HS-5 (cell line): Measurements from ENCODE around the gene STARD3.

Experiments
- DNase-seq: peaks from one replicate; pipeline ENCODE4 v3.0.0-alpha.2; 2012; ENCODE audit warnings: low read depth

Gene STARD3

DNA sequence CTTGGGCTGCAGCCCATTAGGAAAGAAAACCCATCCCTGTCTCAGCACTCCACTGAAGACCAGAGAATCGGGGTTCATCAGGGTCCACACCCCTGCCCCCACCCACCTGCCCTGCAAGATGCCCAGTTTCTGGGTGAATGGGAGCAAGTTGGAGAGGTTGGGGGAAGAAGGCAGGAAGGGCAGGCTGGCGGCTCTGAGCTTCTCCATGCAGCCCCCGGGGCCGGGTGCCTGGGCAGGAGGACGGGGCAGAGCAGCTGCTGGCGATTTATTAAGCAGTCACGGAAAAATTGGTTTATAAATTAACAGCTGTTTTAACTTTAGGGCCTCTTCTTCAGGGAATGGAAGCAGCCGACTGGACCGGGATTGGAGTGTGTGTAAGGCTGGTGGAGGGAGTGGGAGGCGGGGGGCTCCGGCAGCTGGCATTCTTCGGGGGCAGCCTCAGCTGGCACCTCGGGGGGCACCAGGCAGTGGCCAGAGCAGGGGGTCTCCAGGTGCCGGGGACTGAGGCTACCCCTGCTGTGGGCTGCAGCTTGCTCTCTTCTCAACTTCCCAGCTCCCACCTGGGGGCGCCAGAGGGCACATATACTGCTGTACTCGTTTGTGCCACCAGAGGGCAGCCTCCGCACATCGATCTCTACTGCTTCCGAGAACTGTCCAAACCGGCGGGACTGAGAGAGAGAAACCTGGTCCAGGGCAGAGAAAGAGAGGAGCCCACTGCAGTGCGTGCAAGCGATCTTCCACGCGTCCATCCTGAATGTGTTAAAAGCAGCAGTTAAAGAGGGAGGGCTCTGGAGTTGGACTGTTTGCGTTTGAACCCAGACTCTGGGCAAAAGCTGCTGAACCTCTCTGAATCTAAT is 15.2 kb upstream of the STARD3 start:
- DNase-seq: peak; percentile 68

DNA sequence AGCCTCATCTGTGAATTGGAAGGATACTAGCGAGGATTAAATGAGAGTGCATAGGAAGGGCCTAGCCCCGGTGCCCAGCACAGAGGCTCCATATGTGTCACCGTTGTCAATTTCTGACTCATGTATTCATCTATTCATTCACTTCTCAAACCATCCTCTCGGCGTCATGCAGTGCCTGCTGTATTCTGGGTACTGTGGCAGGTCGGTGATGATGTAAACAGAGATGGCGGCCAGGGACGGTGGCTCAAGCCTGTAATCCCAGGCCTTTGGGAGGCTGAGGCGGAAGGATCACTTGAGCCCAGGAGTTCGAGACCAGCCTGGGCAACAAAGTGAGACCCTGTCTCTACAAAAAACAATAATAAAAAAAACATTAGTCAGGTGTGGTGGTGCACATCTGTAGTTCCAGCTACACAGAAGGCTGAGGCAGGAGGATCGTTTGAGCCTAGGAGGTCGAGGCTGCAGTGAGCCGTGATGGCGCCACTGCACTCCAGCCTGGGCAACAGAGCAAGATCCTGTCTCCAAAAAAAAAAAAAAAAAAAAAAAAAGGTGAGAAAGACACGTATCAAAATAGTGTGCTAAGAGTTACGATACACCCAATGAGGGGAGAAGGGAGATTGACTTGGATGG is 14.5 kb upstream of the STARD3 start:
- no peak for DNase-seq

DNA sequence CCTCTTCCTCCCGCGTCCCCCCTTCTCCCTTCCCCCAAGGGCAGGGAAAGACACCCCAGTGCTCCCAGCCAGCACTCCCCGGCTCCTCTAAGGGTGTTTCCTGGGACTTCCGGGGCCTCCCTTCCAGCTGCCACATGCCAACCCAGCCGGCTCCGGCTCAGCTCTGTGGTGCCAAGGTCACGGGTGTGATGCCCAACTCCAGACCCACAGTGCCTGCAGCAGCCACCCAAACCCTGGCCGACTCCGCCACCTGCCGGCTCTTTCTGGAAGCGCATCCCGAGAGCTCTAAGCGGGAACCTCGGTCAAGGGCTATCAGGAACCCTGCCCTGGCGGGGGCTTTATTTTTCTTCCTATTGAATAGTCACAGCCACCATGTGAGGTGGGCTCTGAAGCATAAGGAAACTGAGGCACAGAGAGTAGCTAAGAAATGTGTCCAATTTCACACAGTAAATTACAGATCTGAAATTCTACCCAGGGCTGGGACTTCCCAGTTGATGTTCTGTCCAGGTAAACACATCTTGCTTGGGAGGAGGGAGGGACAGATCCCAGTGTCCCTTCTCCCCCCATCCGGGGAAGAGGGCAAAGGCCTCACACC is 13.5 kb upstream of the STARD3 start:
- peak; percentile 33 for DNase-seq

DNA sequence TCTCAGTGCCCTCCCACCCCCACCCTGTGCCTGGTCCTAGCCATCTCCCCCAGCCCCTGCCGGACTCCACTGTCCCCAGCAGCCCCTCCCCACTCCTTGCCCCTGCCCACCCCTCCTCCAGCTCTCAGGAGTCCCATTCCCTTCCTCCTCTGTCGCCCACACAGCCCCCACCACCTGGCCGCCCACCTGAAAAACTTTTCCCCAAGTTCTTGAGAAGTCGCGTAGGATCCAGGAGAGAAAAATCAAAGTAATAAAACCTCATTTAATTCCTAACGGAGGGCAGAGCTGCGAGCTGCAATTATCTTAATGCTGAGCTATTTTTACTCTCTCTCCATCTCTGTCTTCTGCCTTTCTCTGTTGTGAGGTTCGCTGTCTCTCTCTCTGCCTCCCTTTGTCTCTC is 12.6 kb upstream of the STARD3 start:
- DNase-seq: no peak

DNA sequence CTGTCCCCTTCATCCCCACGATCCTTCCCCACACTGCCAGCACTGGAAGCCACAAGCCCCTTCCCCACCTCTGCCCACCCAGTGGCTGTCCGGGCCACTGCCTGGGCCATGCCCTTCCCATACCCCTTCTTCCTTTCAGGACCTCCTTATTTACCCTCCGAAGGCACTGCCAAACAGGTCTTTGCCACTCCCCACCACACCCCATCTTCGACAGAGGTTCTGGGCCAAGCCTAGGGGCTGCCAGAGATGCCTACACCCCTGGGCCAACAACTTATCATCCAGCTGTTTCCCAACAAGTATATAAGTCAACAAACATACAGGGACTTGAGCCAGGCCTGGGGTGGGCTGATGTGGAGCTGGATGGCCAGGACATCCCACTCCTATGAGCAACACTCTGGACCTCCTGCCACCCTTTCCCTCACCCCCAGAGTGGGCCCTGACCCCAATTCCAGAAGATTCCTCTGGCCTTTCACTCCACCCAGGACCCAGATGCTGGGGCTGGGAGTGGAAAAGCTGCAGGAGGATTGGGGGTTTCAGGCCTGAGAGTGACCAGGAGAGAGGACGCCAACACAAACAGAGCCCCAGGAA is 11.7 kb upstream of the STARD3 start:
- DNase-seq: no peak

DNA sequence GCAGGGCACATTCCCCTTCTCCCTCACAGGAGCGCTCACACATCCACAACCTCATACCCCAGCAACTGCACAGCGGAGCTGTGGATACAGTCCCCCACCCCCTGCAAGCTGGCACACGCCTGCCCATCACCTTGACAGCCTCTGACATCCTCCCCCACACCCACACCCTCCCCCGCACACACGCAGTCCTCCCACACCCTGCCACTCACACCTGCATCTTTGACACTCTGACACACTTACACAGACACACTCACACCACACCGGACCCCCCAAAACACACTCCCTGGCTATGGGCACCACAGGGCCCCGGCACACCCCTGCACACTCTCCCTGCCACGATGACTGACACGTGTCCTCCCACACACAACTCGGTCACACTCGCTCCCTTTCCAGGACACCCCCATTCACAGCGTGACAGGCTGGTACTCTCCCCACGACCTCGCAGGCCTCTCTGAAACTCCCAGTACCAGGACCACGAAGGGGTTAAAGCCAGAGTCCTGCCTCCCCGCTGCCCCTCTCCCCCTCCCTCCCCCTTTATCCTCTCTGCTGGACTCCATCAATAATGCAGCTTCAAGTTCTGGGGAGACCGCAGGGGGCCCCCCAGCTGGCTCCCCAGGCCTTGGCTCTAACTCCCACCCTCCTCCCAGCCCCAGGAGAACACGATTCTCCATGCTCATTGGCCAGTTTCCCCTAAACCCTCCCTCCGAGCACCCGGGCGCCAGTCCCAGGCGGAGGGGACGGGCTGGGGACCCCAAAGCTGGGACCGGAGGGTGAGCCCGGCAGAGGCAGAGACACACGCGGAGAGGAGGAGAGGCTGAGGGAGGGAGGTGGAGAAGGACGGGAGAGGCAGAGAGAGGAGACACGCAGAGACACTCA is 10.5 kb upstream of the STARD3 start, which contains the start of gene PPP1R1B:
TSS of gene PPP1R1B (plus strand) at position 782 of the 876 bp plus-strand sequence. CDS start 441 bp downstream, outside the sequence.
- no peak for DNase-seq

DNA sequence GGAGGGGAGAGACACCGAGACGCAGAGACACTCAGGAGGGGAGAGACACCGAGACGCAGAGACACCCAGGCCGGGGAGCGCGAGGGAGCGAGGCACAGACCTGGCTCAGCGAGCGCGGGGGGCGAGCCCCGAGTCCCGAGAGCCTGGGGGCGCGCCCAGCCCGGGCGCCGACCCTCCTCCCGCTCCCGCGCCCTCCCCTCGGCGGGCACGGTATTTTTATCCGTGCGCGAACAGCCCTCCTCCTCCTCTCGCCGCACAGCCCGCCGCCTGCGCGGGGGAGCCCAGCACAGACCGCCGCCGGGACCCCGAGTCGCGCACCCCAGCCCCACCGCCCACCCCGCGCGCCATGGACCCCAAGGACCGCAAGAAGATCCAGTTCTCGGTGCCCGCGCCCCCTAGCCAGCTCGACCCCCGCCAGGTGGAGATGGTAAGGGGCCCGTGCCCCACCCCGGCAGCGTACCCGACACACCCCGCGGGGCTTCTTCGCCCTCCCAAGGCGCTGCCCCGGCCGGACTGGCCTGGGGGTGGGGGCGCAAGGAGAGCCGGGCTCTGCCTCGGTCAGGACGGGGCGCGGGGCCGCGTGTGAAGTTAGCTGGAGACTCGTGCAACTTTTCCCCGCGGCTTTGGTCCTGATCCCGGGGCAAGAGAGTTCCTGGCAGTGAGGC is 9.8 kb upstream of the STARD3 start:
- DNase-seq: no peak

DNA sequence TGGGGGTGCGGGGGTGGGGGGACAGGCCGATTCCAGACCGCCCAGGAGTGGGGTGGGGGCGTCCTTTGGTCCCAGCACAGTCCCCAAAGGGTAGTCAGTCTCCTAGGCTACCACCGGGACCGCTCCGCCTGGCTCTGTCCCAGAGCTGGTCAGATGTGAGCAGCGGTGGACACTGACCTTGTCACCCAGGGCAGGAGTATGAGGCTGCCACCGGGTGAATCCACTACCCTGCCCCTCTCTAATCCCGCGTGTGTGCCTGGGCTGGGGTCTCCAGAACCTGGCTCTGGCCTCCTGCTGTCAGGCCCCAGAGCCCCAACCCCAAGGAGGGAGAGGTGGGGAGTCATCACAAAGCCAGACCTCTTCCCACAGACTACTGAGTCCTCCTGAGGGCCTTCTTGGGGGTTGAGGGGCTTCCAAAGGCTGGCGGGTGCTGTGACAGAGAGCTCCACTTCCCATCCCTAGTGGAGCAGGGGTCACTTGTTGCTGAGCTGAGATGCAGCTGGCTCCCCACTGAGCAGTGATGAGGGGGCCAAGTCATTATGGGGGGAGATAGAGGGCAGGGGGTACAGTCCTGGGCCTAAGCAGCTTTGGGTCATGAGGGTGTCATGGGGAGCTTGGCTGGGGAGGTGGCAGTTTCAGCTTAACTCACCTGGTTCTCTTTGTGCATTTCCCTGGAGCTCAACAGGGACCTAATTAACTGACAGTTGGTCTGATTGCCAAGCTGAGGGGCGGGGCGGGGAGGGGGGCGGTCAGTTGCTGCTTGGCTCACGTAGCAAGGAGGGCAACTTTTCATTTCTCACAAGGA is 9.0 kb upstream of the STARD3 start:
- DNase-seq: no peak

DNA sequence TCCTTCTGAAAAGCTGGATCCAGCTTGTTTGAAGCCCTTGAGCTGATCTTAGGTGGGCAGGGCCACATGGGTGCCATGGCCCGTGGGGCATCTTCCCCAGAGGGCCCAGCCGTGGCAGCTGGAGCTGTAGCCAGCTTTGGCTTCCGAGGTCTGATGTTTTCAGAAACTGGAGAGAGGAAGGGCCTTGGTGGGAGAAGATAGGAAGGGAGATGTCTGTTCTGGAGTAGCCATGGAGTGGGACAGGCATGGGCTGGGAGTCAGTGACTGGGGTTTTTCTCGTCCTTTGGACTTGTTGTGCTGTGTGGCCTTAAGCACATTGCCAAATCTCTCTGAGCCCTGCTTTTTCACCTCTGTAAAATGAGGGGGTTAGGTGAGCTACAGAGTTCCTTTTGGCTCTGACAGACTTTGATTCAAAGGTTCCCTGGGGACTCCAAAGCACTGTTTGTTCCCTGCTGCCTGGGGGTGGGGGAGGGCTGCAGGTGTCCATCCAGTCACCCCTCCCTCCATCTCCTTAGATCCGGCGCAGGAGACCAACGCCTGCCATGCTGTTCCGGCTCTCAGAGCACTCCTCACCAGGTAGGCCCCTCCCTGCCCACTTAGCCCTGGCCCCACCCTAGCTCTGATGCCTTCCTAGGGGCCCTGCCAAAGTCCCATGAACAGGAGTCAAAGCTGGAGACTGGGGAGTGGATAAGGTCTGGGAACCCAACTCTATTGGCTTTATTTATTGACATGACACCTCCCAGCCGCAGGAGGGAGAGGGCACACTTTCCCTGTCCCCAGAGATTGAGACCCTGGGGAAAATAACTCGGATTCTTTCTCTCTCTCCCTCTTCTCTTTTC is 8.1 kb upstream of the STARD3 start:
- DNase-seq: no peak

DNA sequence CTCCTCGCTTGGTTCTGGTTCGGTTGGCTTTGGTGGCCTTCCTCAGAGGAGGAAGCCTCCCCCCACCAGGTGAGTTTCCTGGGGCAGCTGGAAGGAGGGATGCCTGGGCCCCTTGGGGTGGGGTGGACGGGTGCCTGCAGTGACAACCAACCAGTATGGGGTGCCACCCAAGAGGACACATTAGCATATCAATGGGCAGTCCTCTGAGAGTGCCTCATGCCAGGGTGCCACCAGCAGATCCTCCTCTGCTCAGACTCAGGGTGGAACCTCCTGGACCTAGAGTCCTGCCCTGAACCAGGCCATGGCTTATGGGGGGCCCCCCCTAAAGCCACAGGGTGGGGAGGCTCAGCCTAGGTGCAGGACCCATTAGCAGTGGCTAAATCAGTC is 7.5 kb upstream of the STARD3 start:
- no peak for DNase-seq

DNA sequence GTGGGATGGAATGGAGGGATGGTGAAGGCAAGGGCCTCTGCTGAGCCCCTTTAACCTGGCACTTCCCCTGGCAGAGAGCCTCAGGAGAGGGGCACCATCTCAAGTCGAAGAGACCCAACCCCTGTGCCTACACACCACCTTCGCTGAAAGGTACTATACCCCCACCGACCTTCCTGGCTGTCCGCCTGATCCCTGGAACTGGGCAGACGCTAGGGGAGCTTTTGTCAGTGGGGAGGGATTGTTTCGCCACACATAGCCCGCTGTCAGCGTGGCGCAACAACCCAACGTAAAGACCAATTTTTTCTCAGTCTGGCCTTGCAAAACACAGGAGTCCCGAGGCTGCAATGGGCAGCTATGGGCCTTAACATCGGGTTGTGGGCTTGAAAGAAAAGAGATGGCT is 7.0 kb upstream of the STARD3 start:
- DNase-seq: no peak

DNA sequence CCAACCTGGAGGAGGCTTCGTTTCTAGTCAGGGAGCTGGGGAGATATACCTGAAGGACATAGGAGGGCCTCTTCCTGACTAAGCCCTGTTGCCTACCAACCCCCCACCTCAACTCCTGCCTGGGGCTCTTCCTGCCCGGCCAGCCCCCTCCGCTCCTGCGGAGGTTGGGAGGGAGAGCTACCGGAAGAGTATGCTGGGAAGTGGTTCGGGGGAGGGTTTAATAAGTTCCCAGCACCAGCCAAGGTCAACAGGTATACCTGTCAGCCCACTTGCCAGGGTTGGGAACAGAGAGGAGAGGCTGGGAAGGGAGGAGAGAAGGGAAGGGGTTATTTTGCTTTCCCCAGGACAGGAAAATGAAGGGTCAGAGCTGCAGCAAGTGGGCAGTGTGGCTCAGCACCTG is 5.5 kb upstream of the STARD3 start:
- DNase-seq: no peak

DNA sequence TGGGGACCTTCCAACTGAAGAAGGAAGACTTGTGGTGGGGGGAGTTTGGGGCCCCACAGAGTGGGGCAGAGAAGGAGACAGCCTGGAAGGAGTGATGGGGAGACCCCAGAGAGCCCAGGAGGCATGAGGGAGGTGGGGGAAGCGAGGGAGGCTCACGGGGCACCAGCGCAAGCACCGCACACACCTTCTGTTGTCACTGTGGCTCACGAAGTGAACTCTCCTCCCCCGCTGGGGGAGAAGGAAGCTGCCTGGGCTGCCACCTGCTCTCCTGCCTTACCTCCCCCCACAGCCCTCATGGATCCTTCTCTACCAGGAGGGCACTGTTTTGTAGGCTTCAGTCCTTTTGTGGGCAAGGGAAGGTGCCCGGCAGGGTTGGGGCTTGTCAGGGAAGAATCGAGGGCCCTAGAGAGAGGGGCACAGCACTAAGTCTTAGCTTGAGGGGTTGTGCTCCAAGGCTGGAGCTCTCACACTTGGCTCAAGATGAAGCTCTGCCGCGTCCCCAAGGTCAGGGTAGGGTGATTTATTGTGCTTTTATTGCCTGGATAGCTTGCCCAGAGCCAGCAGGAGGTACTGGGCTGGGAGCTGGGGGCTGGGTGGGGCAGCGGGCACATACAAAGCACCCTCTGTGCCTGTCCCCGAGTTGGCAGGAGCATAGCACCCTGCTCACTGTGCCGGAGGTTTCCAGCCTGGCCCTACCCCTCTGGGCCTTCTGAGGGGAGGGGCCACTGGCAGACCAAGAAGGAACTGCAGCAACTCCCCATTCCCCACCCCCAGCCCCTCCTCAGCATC is 4.6 kb upstream of the STARD3 start:
- no peak for DNase-seq

DNA sequence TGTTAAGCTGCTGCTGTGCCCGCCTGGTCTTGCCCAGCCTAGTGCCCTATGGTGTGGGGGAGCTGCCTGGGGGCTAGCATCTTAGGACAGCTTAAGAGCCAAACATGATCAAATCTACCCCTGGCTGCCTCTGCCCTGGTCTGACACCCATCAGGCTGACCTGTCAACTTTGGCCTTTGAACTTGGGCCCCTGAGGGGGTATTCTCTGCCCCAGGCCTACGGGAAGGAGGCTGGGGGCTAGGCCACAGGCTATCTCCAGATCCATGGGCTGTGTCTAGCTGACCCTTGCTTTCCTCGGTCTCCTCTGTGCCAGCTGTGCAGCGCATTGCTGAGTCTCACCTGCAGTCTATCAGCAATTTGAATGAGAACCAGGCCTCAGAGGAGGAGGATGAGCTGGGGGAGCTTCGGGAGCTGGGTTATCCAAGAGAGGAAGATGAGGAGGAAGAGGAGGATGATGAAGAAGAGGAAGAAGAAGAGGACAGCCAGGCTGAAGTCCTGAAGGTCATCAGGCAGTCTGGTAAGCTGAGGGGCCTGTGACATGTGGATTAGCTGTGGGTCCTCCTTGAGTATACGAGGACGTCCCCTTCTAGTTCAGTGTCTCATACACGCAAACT is 3.3 kb upstream of the STARD3 start:
- DNase-seq: no peak

DNA sequence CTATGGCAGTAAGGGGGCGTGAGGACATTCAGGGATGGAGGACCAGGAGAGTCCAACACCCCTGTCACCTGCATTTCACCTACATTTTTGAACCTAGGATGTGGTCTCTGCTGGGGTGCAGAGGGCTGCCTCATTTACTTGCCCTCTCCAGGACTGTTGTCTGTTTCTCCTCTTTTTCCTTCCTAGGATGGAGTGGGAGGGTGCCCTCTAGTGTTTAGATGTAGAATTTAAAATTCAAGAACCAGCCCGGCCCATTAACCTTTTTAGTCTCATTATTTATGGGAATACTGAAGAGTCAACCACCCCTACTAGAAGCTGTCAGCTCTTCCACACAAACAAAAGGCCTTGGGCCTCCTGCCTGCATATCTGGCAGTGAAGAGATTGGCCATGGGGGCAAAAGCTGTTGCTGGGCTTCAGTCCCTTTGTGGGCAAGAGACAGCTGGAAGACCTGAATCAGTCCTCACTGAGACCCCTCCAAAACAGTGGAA is 2.5 kb upstream of the STARD3 start:
- DNase-seq: no peak

DNA sequence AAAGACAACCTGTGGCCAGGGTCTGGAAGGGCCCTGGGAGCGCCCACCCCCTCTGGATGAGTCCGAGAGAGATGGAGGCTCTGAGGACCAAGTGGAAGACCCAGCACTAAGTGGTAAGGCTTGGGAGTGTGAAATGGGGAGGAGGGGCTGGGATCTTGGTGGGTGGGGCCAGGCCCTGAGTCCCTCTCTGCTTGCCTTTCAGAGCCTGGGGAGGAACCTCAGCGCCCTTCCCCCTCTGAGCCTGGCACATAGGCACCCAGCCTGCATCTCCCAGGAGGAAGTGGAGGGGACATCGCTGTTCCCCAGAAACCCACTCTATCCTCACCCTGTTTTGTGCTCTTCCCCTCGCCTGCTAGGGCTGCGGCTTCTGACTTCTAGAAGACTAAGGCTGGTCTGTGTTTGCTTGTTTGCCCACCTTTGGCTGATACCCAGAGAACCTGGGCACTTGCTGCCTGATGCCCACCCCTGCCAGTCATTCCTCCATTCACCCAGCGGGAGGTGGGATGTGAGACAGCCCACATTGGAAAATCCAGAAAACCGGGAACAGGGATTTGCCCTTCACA is 1.2 kb upstream of the STARD3 start:
- no peak for DNase-seq

DNA sequence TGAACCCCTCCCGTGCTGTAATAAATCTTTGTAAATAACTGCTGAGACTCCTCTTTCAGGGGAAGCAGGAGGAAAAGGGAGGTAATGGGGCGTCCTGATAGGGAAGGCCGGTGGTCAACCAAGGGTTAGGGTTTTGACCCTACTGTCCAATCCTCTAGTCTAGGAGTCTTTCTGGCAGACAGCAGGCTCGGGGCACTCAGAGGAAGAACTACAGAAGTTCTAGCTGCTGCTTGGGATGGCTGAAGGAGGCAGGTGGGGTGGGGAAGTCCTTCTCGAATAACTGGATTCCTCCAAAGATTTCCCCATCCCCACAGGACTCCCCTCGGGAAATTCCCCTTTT is 387 bp upstream of the STARD3 start:
- DNase-seq: no peak

DNA sequence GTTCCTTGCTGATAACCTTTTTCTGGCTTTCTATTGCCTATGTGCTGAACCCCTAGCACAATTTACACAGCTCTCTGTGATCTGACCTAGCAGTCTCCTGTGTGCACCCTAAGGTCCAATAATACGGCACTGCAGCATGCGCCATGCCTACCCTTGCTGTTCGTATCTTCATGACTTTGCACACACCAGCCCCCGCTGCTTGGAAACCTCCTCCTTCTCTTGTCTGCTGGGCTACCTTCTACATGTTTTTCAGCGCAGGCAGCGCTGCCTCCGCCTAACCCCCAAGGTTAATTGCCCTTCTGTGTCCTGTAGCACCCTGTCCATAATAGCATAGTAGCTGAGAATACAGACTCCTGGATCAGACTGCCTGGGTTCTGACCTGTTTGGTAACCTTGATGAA is 1.4 kb downstream of the STARD3 start:
- no peak for DNase-seq
